Measurements from ENCODE around the gene SLC13A4. TPM values are rescaled to one million over a fixed set of nuclear protein-coding genes. Genes with fewer than 3 reads are reported as not detected.
"Not testable (repeated sequence)": the region's sequence is repeated elsewhere in the genome, so short reads cannot be mapped to it uniquely, and the experiment has no call there.

SLC13A4 gene
- total RNA-seq, 2 experiments from 2014 or later, result not detected

- no peaks in the 10 kb centered on the region for H3K9me3 Mint-ChIP-seq
- no peak overlapping the region for H3K4me3 Mint-ChIP-seq
- no peaks in the 10 kb centered on the region for H3K27me3 Mint-ChIP-seq
- peaks cover 38% of the 10 kb centered on the region for H3K36me3 Mint-ChIP-seq
- DNase-seq, result no peak
- CTCF ChIA-PET, result interaction anchor here (0.6 to 5.4 kb wide), 30 partner anchors 8 to 1578 kb away, joined by 3 to 67 read pairs (median 6); partner anchors contain the start of gene STMP1
- H3K4me1 Mint-ChIP-seq (ENCODE audit: low read depth), result no peaks in the 10 kb centered on the region
- no peak overlapping the region for H3K27ac Mint-ChIP-seq
- intact Hi-C loops (cut with micrococcal nuclease), result loop anchor here (1.0 to 2.0 kb wide), 3 partner anchors 25 to 364 kb away; no protein-coding TSS in a partner anchor
- POLR2A ChIA-PET, result interaction anchor here (0.8 kb wide), 1 partner anchor 16 kb away, joined by 3 read pairs; no protein-coding TSS in a partner anchor
Observed at GRCh38 chr7:135645296-135645904, 82.6 kb downstream of the SLC13A4 start.

- intact Hi-C loops (cut with micrococcal nuclease), result loop anchor here (1.0 to 2.0 kb wide), 3 partner anchors 24 to 363 kb away; no protein-coding TSS in a partner anchor
- H3K36me3 Mint-ChIP-seq, result peaks cover 41% of the 10 kb centered on the region
- POLR2A ChIA-PET, result interaction anchor here (0.8 kb wide), 1 partner anchor 17 kb away, joined by 3 read pairs; no protein-coding TSS in a partner anchor
Observed at GRCh38 chr7:135644729-135645128, 83.3 kb downstream of the SLC13A4 start.

GRCh38 chr7:135644154-135644553 is 83.8 kb downstream of the SLC13A4 start:
- Mint-ChIP-seq H3K27me3 (no peaks in the 10 kb centered on the region), H3K36me3 (peaks cover 44% of the 10 kb centered on the region), H3K4me1 (ENCODE audit: low read depth) (no peaks in the 10 kb centered on the region), H3K4me3 (no peak overlapping the region), H3K27ac (no peak overlapping the region), H3K9me3 (no peaks in the 10 kb centered on the region)
- intact Hi-C loops (cut with micrococcal nuclease), result loop anchor here (2.0 kb wide), 1 partner anchor 23 kb away; no protein-coding TSS in a partner anchor
- DNase-seq, result no peak
- ChIA-PET POLR2A (interaction anchor here (1.0 kb wide), 1 partner anchor 19 kb away, joined by 3 read pairs; no protein-coding TSS in a partner anchor), CTCF (interaction anchor here (0.8 to 5.4 kb wide), 13 partner anchors 15 to 369 kb away, joined by 3 to 67 read pairs (median 13); partner anchors contain the start of gene STMP1)

More at GRCh38 chr7:135644729-135645128, 83.3 kb downstream of the SLC13A4 start:
- H3K27me3 Mint-ChIP-seq, result no peaks in the 10 kb centered on the region
- H3K4me3 Mint-ChIP-seq, result no peak overlapping the region
- no peak for DNase-seq
- H3K27ac Mint-ChIP-seq, result no peak overlapping the region
- H3K4me1 Mint-ChIP-seq (ENCODE audit: low read depth), result no peaks in the 10 kb centered on the region
- no peaks in the 10 kb centered on the region for H3K9me3 Mint-ChIP-seq
- CTCF ChIA-PET, result interaction anchor here (0.7 to 5.4 kb wide), 23 partner anchors 9 to 446 kb away, joined by 3 to 67 read pairs (median 7); partner anchors contain the start of gene STMP1

GRCh38 chr7:135639690-135640089 is 88.3 kb downstream of the SLC13A4 start:
- H3K27ac Mint-ChIP-seq; POLR2A ChIA-PET; H3K4me3 Mint-ChIP-seq; H3K9me3 Mint-ChIP-seq; CTCF ChIA-PET; intact Hi-C loops (cut with micrococcal nuclease); DNase-seq; H3K4me1 Mint-ChIP-seq (ENCODE audit: low read depth); H3K27me3 Mint-ChIP-seq: not testable (repeated sequence)
- peaks cover 56% of the 10 kb centered on the region for H3K36me3 Mint-ChIP-seq

GRCh38 chr7:135634191-135634878 is 93.7 kb downstream of the SLC13A4 start:
- Mint-ChIP-seq H3K4me1 (ENCODE audit: low read depth) (no peaks in the 10 kb centered on the region), H3K27ac (no peak overlapping the region), H3K27me3 (no peaks in the 10 kb centered on the region), H3K36me3 (peaks cover 56% of the 10 kb centered on the region), H3K4me3 (no peak overlapping the region), H3K9me3 (no peaks in the 10 kb centered on the region)
- no peak for DNase-seq
- ChIA-PET POLR2A (no interaction called here), CTCF (interaction anchor here (11.5 kb wide), 1 partner anchor 11 kb away, joined by 67 read pairs; no protein-coding TSS in a partner anchor)
- intact Hi-C loops (cut with micrococcal nuclease), result no loop called here

Other genes starting within 250 kb of the SLC13A4 start
- 10 to 100 TPM; 16.1 to 17.4 TPM for gene CNOT4, start 218.1 kb downstream of the SLC13A4 start, total RNA-seq
- gene NUP205, start 170.3 kb downstream of the SLC13A4 start, total RNA-seq, result 100 to 1,000 TPM; 126 to 132 TPM
- gene STMP1, start 65.7 kb downstream of the SLC13A4 start, total RNA-seq, result 10 to 100 TPM; 17.3 to 17.8 TPM
- gene FAM180A, start 20.6 kb upstream of the SLC13A4 start, total RNA-seq, result not detected
- 100 to 1,000 TPM; 138 to 143 TPM for gene MTPN, start 249.2 kb upstream of the SLC13A4 start, total RNA-seq

Measured in activated CD4-positive, alpha-beta memory T cell treated with anti-CD3 and anti-CD28 coated beads for 36 hours (primary cell).